GM12875 (cell line): ENCODE results near the gene ARPP21.
"Not testable (repeated sequence)": the region's sequence is repeated elsewhere in the genome, so short reads cannot be mapped to it uniquely, and the experiment has no call there.

Experiments
- H3K4me3 ChIP-seq: one replicate; pipeline ENCODE4 v1.5.1; 2011; ENCODE audit warnings: low read depth, low read length, control low read depth
- TF ChIP-seq, protein P1 (sequence below): IDR thresholded peaks from 2 replicates; pipeline ENCODE4 v1.5.1; 2011; ENCODE audit warnings: low read depth, mild to moderate bottlenecking, control low read depth, inconsistent platforms, low read length, moderate library complexity, borderline replicate concordance; ENCODE audit not compliant: insufficient read depth

ARPP21 gene

DNA sequence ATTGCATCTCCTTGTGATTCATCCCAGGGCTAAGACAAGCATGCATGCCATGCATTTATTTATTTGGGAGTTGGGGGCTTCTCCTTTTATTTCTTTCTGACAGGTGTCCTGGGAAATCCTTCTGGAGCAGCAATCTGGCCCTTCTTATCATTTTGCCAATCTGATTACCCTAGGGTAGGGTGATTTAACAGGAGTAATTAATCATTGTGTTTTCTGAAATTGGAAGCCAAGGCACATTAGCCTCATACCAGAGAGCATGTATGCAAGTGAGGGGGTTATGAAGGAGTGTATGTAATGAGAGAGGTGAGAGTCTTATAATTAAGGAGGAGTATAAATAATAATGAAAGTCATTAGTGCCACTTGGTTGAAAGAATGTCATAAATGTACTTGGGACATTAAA, 37.4 kb upstream of the ARPP21 start:
- TF ChIP-seq, protein P1, sequence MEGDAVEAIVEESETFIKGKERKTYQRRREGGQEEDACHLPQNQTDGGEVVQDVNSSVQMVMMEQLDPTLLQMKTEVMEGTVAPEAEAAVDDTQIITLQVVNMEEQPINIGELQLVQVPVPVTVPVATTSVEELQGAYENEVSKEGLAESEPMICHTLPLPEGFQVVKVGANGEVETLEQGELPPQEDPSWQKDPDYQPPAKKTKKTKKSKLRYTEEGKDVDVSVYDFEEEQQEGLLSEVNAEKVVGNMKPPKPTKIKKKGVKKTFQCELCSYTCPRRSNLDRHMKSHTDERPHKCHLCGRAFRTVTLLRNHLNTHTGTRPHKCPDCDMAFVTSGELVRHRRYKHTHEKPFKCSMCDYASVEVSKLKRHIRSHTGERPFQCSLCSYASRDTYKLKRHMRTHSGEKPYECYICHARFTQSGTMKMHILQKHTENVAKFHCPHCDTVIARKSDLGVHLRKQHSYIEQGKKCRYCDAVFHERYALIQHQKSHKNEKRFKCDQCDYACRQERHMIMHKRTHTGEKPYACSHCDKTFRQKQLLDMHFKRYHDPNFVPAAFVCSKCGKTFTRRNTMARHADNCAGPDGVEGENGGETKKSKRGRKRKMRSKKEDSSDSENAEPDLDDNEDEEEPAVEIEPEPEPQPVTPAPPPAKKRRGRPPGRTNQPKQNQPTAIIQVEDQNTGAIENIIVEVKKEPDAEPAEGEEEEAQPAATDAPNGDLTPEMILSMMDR, result no peak
- H3K4me3 ChIP-seq, result no peak overlapping the region

DNA sequence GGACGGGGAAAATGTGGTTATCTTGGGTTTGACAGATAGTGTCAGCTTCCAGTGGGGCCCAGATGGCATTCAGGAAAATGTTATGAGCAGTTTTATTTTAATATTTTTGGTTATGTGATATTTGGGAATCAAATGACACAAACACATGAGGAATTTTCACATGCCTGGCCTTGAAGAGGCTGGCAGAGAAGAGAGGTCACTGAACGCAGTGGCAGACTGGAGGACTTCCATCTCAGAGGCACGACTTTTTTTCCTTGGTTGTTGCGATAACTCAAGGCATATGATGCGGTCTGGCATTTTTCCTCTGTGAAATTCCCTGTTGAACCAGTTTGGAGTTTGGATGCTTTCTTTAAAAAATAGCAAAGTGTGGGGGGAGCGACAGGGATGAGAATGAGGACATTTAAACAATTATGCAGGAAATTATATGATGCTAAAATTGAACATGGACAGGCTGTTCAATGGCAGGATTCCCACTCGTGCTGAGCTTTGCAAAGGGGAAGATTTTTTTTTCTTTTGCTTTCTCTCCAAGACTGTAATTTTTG, 36.9 kb upstream of the ARPP21 start:
- no peak overlapping the region for H3K4me3 ChIP-seq
- TF ChIP-seq, protein P1, result no peak

DNA sequence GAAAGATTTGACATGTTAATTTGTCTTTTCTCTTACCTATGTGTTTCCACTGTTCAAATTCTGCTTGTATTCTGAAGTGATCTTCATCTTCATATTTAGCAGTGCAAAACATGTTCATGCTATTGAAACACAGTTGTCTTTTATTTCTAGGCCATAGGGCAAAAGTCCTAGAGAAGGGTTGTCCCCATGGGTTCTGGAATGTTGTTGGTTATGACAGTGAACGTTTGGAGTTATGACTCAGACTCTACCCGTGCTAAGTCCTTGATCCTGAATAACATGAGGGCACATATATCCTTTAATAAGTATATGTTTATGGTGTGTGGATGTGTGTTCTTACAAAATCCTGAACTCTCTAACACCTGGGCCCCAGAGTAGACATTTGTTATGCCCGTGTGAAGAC, 23.0 kb upstream of the ARPP21 start:
- TF ChIP-seq, protein P1, result no peak
- no peak overlapping the region for H3K4me3 ChIP-seq

DNA sequence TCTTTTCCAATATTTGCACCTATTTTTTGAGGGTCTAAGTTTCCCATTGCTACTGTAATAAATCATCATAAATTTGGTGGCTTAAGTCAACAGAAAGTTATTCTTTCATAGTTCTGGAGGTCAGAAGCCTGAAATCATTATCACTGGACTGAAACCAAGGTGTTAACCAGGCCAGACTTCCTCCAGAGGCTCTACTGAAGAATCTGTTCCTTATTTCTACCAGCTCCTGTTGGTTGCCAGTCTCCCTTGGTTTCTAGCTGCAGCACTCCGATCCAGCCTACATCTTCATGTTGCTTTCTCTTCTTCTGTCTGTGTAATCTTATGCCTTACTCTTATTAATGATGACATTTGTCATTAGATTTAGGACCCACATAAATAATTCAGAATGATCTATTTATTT, 22.0 kb upstream of the ARPP21 start:
- H3K4me3 ChIP-seq, result no peak overlapping the region
- TF ChIP-seq, protein P1, result no peak

DNA sequence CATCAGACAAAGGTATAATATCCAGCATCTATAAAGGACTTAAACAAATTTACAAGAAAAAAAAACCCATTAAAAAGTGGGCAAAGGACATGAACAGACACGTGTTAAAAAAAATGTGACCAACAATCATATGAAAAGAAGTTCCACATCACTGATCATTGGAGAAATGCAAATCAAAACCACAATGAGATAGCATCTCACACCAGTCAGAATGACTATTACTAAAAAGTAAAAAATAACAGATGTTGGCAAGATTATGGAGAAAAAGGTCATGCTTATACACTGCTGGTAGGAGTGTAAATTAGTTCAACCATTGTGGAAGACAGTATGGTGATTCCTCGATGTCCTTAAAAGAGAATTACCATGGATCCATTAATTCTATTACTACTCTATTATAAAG, 19.1 kb upstream of the ARPP21 start:
- H3K4me3 ChIP-seq, result not testable (repeated sequence)

DNA sequence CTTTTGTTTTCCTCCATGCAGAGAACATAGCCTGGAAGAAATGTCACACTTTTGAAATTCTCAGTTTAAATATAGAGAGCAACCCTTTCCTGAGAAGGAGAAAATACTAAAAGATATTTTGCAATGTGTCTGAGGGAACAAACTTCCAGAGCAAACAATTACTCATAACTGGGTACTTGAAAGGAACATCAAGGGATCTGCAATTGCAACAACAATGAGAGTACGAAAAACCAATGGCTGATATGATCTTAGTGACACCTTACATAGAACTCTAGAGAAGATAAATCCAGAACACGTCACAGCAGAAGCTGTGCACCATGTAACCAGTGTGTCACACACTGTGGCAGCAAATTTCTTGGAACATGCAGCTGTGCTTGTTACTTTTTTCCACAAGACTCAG, 14.6 kb upstream of the ARPP21 start:
- TF ChIP-seq, protein P1, result no peak

DNA sequence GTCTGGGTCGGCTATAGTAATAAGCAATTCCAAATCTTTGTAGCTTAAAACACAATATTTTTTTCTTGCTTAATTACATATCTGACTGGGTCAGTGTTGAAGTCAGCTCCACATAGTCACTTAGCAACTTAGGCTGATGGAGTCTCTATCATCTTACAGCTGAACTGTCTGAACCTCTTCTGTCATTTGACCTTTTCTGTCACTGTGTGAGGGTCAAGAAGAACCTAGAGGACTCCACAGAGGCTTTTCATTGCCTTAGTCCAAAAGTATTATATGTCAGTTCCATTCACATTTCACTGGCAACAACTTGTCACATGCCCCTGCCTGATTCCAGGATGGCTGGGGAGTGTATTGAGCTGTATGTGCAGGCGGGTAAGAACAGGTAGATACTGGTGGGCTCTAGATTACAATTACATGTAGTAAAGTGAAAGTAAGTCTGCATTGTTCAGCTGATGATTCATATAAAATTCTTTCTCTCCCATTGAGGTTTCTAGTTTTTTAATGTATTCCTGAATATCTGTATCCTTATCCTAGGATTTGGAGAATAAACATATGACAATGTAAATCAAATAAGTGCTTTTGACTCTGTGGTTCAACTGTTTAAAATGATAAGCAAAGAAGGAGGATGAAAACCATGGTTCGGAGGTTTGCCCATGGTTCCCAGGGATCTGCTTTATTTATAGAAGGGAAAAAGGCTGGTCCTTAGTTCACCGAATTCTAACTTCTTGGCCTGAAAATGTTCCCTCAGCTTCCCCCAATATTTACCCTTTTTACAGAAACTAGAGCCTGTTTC, 5.8 kb upstream of the ARPP21 start:
- H3K4me3 ChIP-seq, result no peak overlapping the region
- TF ChIP-seq, protein P1, result no peak

More for the DNA sequence above, 14.6 kb upstream of the ARPP21 start:
- H3K4me3 ChIP-seq, result no peak overlapping the region

DNA sequence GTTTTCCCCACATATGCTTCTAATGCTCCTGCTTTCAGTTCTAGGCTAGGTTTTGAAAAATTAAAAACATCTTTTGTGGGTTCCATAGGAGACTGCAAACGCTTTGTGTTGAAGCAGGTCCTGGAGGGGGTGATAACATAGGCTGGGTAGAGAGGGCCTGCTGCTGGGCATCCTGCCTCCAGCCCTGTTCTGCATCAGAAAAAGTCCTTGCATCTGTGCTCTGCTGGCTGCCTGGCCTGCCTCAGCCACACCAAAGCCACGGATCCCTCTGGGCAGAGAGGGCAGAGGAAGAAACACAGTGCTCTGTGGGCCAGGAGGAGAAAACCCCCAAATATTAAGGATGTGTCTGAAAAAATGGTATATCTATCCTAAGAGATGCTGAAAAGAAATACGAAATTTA, 3.9 kb upstream of the ARPP21 start:
- TF ChIP-seq, protein P1, result no peak
- no peak overlapping the region for H3K4me3 ChIP-seq
